GM18499 (cell line): ENCODE results near the gene KRT2.

ENCODE experiments used
- ATAC-seq: cut with Tn5 transposase; IDR thresholded peaks from one replicate; pipeline ENCODE4 v1.9.1; 2021; ENCODE audit warnings: moderate number of reproducible peaks; ENCODE audit not compliant: insufficient read depth, unreplicated experiment

The KRT2 gene

DNA sequence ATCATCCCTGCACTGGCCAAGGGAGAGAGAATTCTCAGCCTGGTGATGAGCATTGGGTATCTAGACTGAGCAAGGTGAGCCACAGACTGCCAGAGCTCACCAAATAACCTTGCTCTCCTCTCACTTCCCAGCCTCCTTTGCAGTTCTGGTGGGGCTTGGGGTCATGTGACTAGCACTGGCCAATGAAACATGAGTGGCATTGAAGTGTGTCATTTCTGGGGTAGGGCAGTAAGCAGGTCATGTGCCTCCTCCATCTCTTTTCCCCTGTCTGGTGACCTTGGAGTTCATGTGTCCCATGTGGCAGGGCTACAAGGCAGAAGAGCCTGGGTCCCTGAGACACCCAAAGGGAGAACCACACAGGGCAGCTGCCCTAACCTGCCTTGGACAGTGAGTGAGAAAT lies 47.2 kb downstream of the KRT2 start:
- ATAC-seq, result no peak

DNA sequence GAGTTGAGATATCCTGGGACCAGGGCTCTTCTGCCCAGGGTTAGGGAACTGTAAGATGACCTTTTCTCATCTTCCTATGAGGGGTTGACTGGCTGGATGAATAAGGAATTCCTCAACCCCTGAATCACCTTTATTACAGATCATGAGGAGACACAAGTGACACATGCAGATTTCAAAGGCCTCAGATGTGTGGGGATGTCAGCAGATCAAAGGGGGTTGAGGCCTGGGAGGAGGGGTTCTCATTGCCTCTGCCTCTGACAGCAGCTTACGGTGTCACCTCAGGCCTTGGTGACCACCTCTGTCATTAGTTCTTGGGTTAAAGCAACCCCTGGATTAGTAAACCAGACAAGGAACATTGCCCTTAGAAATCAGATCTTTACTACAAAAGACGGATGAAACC lies 48.7 kb downstream of the KRT2 start:
- no peak for ATAC-seq

- ATAC-seq, result no peak
These were observed 49.5 kb downstream of the KRT2 start for GRCh38 chr12:52602552-52602951.

DNA sequence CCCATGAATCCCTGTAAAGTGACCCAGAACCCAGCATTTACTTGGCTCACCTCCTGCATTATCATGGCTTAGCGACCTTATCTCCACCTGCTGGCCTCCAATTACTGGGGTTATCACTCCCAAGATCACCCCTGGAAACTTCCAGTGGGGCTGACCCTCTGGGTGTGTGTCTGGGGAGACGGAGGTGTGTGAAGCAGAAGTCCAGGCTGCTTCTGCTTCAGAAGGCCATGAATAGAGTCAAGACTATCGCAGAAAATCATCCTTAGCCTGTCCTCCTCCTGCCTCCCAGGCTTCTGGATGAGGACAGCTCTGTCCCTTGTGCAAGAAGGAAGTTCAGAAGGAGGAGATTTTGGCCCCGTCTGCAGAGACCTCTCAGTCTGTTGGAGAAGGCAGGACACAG lies 50.3 kb downstream of the KRT2 start:
- ATAC-seq, result no peak

DNA sequence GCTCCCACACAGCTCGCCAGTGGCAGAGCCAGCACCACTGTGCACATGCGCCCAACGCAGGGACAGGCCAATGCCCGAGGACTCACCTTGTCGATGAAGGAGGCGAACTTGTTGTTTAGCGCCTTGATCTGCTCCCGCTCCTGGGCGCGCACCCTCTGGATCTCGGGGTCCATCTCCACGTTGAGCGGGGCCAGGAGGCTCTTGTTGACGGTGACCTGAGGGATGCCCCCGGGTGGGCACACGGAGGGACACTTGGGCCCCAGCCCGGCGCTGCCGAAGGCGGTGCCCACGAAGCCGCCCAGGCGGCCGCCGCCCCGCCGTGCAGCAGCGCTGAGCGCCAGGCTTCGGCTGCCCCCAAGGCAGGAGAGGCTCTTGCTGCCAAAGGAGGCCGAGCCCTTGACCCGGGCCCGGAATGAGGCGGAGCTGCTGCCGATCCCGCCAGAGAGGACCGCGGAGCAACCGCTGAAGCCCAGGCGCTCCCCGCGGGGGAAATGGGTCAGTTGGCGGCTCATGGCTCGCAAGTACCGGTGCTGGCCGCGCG lies 51.0 kb downstream of the KRT2 start, which contains the start of gene KRT72:
KRT72 (minus strand) TSS at position 523 of the 541 bp plus-strand sequence; CDS start at position 512, 11 bp downstream.
- ATAC-seq, result no peak

DNA sequence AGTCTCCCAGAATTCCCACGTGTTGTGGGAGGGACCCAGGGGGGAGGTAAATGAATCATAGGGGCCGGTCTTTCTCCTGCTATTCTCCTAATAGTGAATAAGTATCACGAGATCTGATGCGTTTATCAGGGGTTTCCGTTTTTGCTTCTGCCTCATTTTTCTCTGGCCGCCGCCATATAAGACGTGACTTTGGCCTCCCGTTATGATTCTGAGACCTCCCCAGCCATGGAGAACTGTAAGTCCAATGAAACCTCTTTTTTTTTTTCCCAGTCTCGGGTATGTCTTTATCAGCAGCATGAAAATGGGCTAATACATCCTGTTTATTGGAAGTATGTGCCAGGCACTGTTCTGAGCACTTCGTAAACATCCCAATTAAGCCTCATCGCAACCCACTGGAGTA lies 51.5 kb downstream of the KRT2 start:
- no peak for ATAC-seq

DNA sequence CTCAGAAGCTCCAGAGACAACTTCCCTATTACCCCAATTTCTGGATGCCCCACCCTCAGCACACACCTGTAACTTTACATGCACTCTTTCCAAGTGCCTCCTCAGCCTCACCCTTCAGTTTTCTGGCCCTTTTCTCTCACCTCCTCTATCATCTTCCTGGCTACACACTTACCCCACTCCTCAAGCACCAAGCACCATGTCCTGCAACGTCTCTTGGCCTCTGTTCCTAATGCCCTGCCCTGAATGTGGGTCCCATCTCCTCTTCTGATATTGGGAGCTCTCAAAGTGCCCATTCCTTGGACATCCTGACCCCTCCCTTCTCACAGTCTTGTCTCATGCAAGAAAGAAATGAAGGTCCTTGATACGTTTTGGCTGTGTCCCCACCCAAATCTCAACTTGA lies 51.9 kb downstream of the KRT2 start:
- no peak for ATAC-seq

- ATAC-seq, result no peak
These were observed 53.0 kb downstream of the KRT2 start for GRCh38 chr12:52598966-52599365.
